ENCODE results near the gene MANEAL. TPM values are rescaled to one million over a fixed set of nuclear protein-coding genes. Genes with fewer than 3 reads are reported as not detected.

Gene MANEAL, protein sequence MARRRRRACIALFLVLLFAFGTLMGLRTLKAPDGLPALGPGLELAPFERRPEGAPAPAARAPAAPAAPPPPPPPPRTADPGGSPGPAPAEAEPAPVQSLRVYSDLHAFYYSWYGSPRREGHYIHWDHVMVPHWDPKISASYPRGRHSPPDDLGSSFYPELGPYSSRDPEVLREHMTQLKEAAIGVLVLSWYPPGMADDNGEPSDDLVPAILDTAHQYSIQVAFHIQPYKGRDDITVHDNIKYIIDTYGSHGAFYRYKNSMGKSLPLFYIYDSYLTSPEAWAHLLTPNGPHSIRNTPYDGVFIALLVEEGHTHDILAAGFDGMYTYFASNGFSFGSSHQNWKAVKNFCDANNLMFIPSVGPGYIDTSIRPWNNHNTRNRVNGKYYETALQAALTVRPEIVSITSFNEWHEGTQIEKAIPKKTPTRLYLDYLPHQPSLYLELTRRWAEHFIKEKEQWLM
- 18.6 and 19.4 TPM in 2 replicates for total RNA-seq (2014; rRNA removed; shearing (Covaris generic))

DNA sequence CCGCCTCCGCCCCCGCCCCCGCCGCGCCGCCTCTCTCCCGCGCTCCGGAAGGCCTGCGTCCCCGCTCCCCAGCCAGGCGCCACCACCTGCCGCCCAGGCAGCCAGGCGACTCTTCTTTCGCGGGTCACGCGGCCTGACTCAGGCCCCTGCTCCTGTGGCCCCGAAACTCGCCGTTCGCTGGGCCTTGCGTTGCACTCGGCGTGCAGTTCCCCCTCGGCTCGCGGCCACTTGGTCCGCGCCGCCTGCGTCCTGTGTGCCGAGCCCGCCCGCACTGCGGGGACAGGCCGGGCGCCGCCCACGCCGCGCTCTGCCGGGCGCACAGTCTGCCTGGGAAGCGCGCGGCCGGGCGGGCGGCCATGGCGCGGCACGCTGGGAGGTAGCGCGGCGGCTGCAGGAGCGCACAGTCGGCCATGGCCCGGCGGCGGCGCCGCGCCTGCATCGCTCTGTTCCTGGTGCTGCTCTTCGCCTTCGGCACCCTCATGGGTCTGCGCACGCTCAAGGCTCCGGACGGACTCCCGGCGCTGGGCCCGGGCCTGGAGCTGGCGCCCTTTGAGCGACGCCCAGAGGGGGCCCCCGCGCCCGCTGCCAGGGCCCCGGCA lies at the start of gene MANEAL:
TSS of gene MANEAL (plus strand) at position 75 of the 599 bp plus-strand sequence. CDS start at position 411, 336 bp downstream.

DNA sequence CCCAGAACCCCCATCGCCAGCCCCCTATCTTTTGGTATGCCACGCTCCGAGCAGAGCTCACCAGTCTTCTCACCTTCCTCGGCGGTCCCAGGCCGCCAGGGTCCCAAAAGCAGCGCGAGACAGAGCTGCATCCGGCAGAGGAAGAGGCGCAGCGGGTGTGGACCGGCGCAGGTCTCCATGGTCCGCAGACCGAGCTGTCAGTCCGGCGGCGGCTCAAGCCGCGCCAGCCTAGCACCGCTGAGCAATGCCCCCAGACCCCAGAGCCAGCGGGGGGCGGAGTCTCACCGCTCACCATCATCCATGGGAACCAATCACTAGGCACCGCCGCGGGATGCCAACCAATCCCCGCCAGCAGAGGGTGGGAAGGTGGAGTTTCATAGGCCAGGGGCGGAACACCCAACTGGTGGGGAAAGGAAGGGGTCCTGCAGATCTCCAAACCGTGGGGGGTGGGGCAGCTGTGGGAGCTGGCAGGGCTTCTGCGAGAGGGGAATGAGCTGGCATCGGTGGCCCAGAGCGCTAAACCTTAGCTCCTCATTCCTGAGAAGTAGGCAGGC lies 28.7 kb upstream of the MANEAL start, which contains the start of gene EPHA10:
TSS of gene EPHA10 (minus strand) at position 233 of the 554 bp plus-strand sequence. CDS start at position 179, 54 bp downstream.

DNA sequence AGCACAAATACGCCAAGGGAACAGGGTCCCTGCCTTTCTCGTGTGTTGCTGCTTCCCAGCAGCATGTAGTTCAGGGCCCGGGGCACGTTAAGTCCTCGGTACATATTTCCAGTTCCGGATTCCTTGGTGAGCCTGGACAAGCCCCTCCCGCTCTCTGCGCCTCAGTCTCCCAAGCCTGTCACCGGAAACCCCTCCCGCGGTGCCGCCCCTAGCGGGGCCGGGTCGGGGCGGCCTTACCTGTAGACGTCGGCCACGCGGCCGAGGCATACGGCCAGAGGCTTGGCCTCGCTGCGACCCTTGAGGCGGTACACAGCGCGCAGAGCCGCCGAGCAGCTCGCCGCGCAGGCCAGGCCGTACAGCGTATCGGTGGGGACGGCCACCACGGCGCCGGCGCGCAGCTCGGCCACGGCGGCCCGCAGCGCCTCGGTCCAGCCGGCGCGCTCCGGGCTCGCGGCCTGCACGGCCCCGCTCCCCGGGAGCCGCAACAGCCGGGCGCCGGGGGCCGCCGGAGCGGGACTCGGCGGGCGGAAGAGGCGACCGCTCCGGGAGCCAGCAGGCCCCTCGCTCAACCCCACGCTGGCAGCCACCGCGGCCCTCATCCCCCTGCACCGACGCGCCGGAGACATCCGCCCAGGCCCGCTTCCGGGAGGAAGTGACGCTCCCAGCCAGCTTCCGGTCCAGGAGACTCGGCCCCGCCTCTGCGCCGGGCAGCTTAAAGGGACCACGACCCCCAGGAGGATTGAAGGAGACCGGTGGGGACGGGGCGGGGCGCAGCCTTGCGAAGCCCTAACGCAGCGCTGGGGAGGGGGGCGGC lies 14.1 kb downstream of the MANEAL start, which contains the start of the genes C1orf122 and YRDC:
TSS of gene C1orf122 (plus strand) at position 236 of the 814 bp plus-strand sequence. CDS start 615 bp downstream, outside the sequence.
TSS of gene YRDC (minus strand) at position 654 of the 814 bp plus-strand sequence. CDS start at position 626, 28 bp downstream.

Other genes with a start within 250 kb of the MANEAL start
- 24.8 and 28.9 TPM in 2 replicates for gene SNIP1, start 239.6 kb upstream of the MANEAL start, total RNA-seq (2014; rRNA removed; shearing (Covaris generic))
- 0.41 TPM in 1 of 2 replicates, not detected in the other for gene DNALI1, start 236.9 kb upstream of the MANEAL start, total RNA-seq (2014; rRNA removed; shearing (Covaris generic))
- 158 and 171 TPM in 2 replicates for gene GNL2, start 197.9 kb upstream of the MANEAL start, total RNA-seq (2014; rRNA removed; shearing (Covaris generic))
- not detected in 2 replicates for gene RSPO1, start 159.0 kb upstream of the MANEAL start, total RNA-seq (2014; rRNA removed; shearing (Covaris generic))
- gene CDCA8, start 101.3 kb upstream of the MANEAL start, total RNA-seq (2014; rRNA removed; shearing (Covaris generic)) = 18.6 and 24.2 TPM in 2 replicates
- not detected in 2 replicates for gene EPHA10, start 28.7 kb upstream of the MANEAL start, total RNA-seq (2014; rRNA removed; shearing (Covaris generic))
- 63.8 and 70.0 TPM in 2 replicates for gene C1orf122, start 13.9 kb downstream of the MANEAL start, total RNA-seq (2014; rRNA removed; shearing (Covaris generic))
- 82.0 and 83.1 TPM in 2 replicates for gene YRDC, start 14.4 kb downstream of the MANEAL start, total RNA-seq (2014; rRNA removed; shearing (Covaris generic))
- gene MTF1, start 65.7 kb downstream of the MANEAL start, total RNA-seq (2014; rRNA removed; shearing (Covaris generic)) = 3.6 and 7.0 TPM in 2 replicates
- 29.2 and 30.8 TPM in 2 replicates for gene INPP5B, start 153.2 kb downstream of the MANEAL start, total RNA-seq (2014; rRNA removed; shearing (Covaris generic))
- gene SF3A3, start 196.2 kb downstream of the MANEAL start, total RNA-seq (2014; rRNA removed; shearing (Covaris generic)) = 193 and 258 TPM in 2 replicates
- 12.4 and 13.3 TPM in 2 replicates for gene FHL3, start 211.7 kb downstream of the MANEAL start, total RNA-seq (2014; rRNA removed; shearing (Covaris generic))
- gene UTP11, start 218.9 kb downstream of the MANEAL start, total RNA-seq (2014; rRNA removed; shearing (Covaris generic)) = 84.9 and 92.0 TPM in 2 replicates

Data from A375 (cell line).